ENCODE measurements around the gene IL20RA.

DNA sequence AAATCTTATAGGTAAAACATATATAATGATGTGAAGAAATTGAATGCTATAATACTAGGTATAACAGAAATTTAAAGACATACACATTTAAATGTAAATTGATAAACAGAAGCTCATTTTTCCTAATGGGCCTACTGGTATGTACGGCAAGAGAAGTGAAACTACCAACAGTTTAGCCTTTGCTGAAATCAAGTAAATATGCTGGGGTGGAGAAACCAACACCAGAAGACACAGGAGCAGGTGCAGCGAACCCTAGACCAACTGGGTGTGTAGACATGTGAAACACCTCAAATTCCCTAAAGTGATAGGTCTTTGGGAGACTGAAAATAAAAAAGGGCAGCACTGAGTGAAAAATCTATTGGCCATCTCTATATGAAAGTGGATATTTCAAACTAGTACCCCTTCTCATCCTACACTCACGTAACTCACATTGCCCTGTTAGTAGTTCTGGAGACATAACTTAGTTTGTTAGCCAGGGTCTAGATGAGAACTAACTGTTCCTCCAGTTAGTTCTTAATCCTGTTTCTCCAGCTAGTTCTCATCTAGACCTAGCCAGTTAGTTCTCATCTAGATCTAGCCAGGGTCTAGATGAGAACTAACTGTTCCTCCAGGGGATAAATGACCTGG, 69.6 kb downstream of the IL20RA start:
- no peak for TF ChIP-seq EZH2 (IDR thresholded peaks at IDR 0.05; ENCODE audit: low read length)
- TF ChIP-seq, protein P1, sequence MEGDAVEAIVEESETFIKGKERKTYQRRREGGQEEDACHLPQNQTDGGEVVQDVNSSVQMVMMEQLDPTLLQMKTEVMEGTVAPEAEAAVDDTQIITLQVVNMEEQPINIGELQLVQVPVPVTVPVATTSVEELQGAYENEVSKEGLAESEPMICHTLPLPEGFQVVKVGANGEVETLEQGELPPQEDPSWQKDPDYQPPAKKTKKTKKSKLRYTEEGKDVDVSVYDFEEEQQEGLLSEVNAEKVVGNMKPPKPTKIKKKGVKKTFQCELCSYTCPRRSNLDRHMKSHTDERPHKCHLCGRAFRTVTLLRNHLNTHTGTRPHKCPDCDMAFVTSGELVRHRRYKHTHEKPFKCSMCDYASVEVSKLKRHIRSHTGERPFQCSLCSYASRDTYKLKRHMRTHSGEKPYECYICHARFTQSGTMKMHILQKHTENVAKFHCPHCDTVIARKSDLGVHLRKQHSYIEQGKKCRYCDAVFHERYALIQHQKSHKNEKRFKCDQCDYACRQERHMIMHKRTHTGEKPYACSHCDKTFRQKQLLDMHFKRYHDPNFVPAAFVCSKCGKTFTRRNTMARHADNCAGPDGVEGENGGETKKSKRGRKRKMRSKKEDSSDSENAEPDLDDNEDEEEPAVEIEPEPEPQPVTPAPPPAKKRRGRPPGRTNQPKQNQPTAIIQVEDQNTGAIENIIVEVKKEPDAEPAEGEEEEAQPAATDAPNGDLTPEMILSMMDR (optimal IDR thresholded peaks at IDR 0.05 in 1 of 3, IDR thresholded peaks at IDR 0.05 in 1 of 3, conservative IDR thresholded peaks at IDR 0.05 in 1 of 3; ENCODE audit: extremely low read depth in 1 of 3, insufficient read depth in 2 of 3, low read length in 3 of 3): no peak
